NCI-H1436 (cell line): ENCODE data around the gene TMEM132E.

ENCODE experiments used
- DNase-seq: peaks from one replicate; lab custom pipeline; 2025; lab: John Stamatoyannopoulos, UW

TMEM132E gene

DNA sequence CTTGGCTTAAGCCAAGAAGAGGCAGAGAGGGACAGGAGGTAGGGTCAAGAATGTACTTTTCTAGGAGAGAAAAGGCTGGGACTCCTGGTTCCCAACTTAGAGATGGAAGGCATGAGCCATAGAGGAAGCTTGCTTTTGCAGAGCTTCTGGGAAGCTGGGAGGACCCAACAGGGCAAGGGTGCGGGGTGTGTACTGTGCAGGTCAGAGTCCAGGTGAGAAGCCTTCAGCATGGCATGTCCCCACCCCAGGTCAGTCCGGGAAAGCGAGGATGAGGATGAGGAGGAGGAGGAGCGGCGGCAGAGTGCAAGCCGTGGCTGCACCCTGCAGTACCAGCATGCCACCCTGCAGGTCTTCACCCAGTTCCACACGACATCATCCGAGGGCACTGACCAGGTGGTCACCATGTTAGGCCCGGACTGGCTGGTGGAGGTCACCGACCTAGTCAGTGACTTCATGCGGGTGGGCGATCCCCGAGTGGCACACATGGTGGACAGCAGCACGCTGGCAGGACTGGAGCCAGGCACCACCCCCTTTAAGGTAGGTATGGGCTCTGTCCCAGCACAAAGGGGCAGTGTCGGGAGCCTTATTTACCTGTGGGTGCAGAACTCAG is 55.3 kb downstream of the TMEM132E start:
- DNase-seq = no peak

DNA sequence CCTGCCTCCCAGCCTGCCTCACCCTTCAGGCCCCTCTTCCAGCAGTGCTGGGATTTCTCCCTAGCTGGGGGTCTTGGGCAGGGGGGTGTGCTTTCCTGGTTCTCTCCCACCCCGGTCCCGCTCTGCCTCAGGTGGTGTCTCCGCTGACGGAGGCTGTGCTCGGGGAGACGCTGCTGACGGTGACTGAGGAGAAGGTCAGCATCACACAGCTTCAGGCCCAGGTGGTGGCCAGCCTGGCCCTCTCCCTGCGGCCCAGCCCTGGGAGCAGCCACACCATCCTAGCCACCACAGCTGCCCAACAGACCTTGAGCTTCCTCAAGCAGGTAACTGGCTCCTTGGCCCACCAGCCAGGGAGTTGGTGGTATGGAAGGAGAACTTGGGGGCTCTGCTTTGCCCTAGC is 56.5 kb downstream of the TMEM132E start:
- no peak for DNase-seq

DNA sequence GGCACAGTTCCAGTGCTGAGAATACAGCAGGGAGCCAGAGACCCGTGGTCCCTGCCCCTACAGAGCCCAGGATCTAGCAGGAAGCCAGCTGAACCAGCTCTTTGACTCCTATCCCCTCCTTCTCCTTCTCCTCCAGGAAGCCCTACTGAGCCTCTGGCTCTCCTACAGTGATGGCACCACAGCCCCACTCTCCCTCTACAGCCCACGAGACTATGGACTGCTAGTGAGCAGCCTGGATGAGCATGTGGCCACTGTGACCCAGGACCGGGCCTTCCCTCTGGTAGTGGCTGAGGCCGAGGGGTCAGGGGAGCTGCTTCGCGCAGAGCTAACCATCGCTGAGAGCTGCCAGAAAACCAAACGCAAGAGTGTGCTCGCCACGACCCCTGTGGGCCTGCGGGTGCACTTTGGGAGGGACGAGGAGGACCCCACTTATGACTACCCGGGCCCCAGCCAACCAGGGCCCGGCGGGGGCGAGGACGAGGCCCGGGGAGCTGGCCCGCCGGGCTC is 57.7 kb downstream of the TMEM132E start:
- no peak for DNase-seq

DNA sequence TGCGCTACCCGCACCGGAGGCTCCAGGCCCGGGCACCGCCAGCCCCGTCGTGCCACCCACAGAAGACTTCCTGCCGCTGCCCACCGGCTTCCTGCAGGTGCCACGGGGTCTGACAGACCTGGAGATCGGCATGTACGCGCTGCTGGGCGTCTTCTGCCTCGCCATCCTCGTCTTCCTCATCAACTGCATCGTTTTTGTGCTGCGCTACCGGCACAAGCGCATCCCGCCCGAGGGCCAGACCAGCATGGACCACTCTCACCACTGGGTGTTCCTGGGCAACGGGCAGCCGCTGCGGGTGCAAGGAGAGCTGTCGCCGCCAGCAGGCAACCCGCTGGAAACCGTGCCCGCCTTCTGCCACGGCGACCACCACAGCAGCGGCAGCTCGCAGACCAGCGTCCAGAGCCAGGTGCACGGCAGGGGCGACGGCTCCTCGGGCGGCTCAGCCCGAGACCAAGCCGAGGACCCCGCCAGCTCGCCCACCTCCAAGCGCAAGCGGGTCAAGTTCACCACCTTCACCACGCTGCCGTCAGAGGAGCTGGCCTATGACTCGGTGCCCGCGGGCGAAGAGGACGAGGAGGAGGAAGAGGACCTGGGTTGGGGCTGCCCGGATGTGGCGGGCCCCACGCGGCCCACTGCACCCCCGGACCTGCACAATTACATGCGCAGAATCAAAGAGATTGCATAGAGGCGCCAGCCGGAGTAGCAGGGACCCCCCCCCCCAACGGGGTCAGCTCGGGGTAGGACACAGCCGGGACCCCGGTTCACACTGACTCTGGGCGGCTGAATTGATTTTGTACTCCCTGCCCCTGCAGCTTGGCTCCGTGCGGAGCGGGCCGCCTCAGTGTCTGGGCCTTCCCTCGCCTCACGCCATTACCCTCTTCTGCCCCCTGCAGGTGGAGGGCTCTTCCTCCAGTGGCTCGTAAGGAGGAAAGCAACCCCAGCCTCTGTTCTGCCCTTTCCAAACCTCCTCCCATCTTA is 58.5 kb downstream of the TMEM132E start:
- DNase-seq = peak; percentile 90

DNA sequence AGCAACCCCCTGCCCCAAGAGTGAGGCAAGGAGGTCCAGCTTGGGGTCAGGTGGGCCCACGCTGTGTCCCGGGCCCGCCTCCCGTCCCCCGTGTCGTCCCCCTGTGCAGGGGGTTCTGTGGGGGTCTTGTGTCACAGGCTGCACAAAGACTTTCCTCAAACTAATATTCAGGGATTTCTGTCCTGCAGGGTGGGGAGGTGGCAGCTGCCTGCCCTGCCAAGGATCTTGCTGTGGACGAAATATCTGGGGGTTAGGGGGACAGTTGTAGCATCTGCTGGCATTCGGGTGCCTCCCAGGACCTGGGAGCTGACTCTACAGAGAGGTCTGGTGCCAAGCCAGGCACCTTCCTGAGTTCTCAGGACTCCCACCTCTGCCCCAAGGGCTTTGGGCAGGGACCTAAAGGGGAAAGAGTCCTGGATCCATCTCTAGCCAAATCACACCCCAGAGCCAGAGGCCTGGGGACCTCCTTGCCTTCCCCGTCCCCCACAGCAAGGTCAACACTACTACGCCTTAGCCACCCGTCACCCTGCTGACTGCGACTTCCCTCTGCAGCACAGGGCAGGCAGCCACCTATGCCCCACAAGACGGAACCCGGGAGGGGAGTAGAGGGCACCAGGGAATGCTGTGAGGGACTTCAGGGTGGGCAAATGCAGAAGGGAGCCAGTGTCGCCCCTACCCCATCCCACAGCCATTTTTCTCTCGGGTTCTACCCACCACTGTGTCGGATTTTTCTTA is 59.3 kb downstream of the TMEM132E start:
- no peak for DNase-seq

DNA sequence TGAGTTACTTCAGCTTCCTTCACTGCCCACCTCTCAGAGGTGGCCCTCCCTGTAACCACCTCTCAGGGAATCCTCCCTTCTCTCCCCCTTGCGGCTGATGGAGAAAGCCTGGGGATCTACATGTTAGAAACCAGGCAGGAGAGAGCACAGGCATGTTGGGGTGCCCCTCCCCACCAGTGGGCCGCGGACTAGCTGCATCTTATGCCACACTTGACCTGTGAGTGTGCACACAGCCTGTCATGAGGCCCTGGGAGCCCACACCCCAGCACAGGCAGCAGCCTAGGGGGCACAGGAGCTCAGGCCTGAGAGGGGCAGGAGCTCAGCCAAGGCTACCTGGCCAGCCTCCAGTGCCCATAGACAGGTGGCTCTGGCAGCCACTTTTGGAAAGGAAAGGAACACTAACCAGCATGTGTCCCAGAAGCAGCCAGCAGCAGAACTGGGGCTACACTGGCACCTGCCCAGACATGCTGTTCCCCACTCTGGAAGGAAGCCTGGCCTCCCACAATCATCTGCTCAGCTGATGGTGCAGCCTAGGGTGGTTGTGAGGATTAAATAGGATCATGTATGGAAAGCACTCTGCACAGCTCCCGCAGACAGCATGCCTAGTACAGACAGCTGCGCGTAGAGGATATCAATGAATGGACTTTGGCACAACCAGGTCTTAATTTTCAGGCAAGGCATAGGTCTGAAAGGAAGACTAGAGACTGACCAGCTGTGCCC is 60.5 kb downstream of the TMEM132E start:
- no peak for DNase-seq

DNA sequence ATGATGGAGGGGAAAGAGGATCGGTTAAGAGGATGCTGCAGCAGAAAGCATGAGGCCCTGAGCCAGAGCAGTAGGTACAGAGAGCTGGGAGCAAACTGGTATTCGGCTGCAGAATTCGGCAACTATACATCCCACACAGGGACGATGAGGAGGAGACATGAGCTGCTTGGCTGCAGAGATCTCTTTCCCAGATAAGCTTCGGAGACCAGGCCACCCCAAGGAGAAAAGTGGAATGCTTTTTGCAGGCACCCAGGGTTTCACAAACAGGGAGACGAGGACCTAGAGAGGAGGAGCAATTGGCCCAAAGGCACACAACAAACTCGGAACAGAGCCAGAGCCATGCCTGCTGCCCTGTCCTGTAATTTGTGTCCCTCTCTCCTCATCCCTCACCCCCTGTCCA is 62.0 kb downstream of the TMEM132E start:
- no peak for DNase-seq

DNA sequence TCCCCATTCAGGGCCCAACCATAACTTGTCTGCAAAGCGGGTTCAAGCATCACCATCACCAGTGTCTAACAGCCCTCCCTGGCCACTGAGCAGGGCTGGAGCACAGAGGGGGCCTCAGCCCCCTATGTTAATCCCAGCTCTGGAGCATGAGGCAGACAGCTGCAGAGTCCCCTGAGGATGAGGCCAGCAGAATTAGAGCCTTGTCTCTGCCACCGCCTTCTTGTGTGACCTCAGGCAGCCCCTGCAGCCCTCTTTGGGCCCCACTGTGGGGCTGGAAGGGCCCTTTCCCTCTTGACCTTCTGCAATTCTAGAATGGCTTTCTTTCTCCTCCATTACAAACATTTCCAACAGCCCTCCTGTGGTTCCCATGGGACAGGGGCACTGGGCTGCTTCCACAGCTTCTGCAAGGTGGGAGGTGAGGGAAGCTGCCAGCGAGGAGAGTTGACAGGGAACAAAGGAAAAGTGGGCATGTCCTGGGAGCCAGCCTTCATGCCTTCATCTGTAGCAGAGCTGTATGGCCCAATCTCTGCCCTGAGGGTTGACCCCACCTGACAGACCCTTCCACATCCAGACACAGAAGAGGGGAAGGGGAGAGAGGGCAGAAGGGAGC is 65.7 kb downstream of the TMEM132E start:
- no peak for DNase-seq

DNA sequence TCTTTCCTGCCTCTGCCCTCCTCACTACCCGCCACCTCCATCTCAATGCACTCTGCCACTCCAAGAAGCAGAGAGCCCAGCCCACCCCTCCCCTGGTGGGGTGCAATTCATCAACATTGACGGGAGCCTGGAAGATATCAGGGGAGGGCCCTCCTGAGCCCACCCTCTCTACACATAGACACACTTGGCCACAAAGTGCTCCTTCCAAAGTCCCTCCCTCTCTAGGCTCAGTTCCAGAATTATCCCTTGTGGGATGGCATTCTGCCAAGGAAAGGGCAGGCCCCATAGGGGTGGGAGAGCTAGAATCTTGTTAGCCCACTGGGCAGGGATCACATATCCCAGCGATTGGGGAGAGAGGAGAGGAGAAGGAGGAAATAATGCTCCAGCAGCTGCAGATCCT is 66.2 kb downstream of the TMEM132E start:
- peak; percentile 58 for DNase-seq

DNA sequence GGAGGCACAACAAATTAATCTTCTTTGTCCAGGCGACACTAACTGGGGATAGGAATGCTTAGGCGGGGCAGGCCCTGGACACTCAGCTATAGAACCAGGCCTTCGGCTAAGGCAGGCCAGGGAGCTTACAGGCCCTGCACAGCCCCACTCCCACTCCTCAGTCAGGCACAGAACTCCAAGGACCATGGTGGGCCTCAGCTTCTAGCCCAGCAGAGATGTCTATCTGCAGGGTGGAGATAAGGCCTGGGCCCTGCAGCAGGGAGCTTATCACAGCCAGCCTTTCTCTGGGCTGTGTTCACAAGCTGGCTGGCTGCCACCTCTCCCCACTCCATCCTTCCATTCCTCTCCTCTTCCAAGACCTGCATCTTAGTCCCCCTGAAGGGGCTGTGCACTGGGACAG is 68.1 kb downstream of the TMEM132E start:
- no peak for DNase-seq

DNA sequence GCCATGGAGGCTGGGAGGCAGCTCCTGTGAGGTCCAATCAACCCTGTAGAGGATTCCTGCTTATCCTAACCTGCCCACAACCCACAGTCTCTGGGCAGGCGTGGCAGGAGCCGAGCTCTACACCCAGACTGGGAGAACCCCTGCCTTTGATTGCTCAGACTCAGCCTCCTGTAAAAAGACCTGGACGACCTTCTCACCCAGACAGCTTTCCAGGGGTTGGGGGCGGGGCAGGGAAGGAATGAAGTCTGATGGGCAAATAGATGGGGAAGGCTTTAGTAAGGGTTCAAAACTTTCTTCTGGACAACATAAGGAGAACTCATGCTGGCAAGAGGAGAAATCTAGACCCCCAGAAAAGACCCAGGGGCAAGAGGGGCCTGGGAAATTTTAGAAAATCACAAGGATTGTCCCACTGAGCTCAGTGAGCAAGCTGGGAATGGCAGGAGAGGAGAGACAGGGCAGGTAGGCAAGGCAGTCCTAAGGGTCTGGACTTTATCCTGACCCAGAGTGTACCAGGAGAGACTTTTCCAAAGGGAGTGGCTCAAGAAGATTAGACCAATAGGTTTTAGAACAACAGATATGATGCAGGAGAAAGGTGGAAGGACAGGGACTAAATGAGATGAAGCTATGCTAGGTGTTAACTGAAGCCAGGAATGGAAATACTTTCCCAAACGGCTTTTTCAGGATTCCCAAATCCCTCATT is 70.8 kb downstream of the TMEM132E start:
- no peak for DNase-seq

DNA sequence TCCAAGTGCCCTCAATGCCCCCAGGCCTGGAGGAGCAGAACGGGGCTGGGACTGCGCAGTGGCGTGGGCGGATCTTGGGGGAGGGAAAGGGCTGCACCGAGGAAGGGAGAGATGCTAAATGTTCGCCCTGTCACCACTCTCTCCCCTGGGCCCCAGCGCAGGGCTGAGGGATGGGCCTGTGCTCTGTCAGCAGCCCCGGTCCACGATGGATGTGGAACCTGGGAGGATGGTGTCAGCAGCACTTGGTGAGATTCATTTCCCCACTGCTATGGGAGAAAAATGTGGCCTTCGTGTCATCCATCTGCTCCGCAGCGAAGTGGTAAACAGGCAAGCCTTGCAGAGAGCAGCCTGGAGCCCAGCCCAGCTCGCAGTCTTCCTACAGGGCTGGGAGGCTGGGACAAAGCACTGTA is 72.0 kb downstream of the TMEM132E start:
- no peak for DNase-seq

DNA sequence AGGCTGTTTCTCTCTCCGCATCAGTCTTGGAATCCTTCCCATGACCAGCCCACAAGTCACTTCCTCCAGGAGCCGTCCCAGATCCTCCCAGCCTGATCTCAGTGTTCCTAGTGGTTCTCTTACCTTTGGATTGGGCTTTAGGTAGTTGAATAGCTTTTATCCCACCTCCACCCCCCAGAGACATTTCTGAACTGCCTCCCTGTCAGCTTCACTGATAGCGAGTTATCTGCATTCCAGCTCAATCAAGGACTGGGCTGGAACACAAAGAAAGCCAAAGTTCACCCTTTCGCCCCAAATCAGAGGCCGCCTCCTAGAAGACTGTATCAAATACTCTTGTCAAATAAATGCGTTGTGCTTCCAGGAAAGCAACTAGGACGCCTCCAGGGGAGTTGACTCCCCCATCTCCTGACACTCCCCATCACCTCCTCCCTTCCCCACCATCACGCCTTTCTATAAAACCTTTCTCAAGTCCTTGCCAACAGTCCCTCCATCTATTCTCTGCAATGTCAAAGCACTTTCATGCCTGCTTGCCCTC is 72.7 kb downstream of the TMEM132E start:
- no peak for DNase-seq

DNA sequence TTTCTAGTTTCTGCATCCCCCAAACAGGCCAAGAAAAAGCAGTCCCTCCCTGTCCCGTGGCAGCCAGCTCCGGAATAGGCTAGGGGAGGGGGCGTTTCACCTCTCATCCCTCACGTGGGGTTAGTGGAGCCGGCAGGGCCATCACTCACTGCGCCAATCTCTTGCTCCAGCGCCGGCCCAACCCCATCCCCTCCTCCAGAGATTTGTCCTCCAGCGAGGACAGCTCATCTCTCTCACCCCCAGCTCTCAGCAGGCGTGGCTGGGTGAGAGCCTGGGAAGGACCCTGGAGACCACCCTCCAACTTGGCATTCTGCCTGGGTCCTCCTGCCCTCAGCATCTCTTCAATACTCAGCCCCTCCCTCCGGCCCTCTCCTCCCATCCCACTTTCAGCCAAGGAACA is 74.1 kb downstream of the TMEM132E start:
- DNase-seq = no peak

DNA sequence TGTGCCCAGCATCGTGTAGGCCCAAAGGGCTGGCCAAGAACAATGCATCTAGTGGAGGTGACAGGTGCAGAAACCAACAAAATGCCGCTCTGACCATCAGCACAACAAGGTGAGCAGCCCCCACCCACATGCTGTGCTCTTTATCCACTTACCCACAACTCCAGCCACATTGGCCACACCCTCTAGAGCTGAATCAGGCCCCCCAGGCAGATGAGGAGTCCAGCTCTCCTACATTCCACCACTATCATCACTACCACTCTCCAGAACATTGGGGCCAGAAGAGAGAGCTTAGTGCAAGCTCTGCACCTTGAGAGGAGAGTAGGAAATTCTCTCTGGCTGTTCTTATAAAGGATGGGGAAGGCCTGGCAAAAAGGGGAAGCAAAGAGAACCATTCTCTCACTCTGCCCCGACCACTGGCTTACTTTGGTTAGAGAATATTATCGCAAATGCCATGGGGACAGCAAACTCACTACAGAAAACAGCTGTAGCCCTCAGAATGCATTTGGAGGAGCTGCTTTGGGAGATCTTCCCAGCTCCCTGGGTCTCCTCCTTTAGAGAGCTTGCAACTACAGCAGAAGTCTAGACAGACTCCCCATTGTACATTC is 75.0 kb downstream of the TMEM132E start:
- no peak for DNase-seq

DNA sequence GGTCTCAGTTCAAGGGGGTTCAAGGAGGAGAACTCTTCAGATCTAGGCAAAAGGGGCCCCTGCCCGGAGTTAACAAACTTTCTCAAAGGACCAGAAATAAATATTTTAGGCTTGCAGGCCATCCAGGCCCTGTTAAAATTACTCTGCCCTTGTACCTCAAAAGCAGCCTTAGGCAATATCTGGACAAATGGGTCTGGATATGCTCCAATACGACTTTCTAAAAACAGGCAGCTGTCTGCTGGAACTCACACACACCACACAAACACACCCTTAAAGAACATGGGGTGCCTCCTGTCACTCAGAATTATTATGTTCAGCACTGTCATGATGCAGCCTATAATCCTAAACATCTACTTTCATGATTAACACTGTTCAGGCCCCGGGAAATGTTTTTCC is 75.5 kb downstream of the TMEM132E start:
- DNase-seq = no peak

DNA sequence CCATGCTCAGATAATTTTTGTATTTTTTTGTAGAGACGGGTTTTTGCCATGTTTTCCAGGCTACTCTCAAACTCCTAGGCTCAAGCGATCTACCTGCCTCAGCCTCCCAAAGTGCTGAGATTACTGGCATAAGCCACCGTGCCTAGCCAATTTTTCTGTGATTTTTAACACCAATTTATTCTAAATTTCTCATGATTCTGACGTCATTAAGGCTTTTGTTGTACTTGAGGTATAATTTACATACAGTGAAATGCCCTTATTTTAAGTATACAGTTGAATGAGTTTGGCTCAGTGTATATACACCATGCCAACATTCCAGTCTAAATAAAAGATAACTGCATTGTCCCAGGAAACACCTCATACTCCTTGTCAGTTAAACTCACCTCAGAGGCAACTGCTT is 77.4 kb downstream of the TMEM132E start:
- no peak for DNase-seq

DNA sequence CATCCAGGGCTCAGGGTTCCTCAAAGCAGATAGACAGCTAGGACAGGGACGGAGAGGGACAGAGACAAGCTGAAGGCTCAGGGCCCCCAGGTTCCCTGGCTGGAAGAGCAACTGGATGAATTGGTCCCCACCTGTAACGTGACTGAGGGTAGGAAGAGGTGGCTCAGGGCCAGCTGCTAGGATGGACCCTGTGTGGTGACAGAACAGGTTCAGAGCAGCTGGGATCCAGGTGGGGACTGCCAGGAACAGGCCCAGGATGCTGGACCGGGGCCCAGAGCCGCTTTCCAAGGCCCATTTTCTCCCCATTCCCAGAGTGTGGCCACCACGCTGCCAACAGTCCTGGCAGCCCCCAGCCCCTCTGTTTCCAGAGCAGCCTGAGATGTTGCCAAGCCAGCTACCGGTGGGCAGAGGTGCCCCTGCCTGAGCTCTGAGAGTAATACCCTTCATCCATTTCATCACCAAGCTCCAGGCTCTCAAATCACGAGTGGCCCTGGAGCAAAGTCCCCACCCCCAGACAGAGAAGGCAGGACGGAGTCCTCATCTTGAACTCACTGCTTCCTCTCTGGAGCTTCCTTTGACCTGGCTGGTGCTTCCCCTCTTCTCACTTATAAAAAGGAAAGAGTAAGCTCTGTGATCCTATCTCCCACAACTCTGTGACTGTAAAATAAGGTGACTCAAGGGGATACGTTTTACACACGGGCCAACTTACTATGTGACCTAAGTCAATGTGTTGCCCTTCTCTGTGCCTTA is 79.6 kb downstream of the TMEM132E start:
- no peak for DNase-seq

DNA sequence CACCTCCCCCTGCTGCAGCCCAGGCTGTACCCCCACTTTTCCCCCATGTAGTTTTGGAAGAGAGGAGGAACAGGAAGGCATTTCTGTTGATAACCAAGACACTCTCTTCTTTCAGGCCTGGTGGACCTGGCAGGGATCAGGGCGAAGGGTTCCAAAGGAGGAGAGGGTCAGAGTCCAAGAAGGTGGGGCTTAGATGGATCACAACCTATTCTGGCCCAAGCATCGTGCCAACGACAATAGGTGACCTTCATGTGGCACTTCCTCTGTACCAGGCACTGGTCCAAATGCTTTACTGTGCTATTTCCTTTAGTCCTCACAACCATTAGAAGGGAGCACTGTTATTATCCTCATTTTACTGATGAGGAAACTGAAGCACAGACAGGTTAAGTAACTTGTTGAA is 84.3 kb downstream of the TMEM132E start:
- DNase-seq = no peak
